Epithelial cell of esophagus (primary cell): Measurements from ENCODE around the gene NGRN.
A peak's percentile ranks its signal among the peaks of the same experiment; 100 is the strongest.
"Not testable (repeated sequence)": the region's sequence is repeated elsewhere in the genome, so short reads cannot be mapped to it uniquely, and the experiment has no call there.

Source experiments
- DNase-seq: peaks from one replicate; pipeline ENCODE4 v3.0.0; 2010; ENCODE audit warnings: low read depth
- H3K4me3 ChIP-seq: 2 replicates; pipeline ENCODE4 v1.5.1; 2011; ENCODE audit warnings: mild to moderate bottlenecking, low read length, control low read depth
- TF ChIP-seq, protein P1 (sequence below): IDR thresholded peaks from 2 replicates; pipeline ENCODE4 v1.5.1; 2011; ENCODE audit warnings: low read depth, mild to moderate bottlenecking, low read length, control low read depth, inconsistent platforms; ENCODE audit not compliant: insufficient read depth; ENCODE audit errors: missing control alignments

NGRN gene

GRCh38 chr15:90286678-90287077 lies 21.2 kb downstream of the NGRN start:
- peak; percentile 57 for DNase-seq
- TF ChIP-seq, protein P1, sequence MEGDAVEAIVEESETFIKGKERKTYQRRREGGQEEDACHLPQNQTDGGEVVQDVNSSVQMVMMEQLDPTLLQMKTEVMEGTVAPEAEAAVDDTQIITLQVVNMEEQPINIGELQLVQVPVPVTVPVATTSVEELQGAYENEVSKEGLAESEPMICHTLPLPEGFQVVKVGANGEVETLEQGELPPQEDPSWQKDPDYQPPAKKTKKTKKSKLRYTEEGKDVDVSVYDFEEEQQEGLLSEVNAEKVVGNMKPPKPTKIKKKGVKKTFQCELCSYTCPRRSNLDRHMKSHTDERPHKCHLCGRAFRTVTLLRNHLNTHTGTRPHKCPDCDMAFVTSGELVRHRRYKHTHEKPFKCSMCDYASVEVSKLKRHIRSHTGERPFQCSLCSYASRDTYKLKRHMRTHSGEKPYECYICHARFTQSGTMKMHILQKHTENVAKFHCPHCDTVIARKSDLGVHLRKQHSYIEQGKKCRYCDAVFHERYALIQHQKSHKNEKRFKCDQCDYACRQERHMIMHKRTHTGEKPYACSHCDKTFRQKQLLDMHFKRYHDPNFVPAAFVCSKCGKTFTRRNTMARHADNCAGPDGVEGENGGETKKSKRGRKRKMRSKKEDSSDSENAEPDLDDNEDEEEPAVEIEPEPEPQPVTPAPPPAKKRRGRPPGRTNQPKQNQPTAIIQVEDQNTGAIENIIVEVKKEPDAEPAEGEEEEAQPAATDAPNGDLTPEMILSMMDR = peak; percentile 51

GRCh38 chr15:90287101-90287500 lies 21.6 kb downstream of the NGRN start:
- TF ChIP-seq, protein P1 = no peak
- no peak overlapping the region for H3K4me3 ChIP-seq

More at GRCh38 chr15:90286678-90287077, 21.2 kb downstream of the NGRN start:
- no peak overlapping the region for H3K4me3 ChIP-seq

DNA sequence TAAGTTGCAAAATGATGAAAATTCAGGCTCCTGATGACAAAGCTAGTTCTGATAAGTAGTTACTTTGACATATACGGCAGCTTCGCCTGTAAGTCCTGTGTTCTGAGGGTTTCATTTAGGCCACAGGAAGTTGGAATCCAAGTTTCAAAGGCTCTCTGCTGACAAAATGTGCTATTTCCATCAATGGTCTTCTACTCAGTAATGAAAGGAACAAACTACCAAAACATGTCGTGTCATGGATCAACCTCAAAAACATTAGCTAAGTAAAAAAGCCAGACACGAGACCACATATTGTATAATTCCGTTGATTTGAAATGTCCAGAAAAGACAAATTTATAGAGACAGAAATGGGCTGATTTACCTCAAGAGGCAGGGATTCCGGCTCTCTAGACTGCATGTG lies 22.5 kb downstream of the NGRN start:
- no peak overlapping the region for H3K4me3 ChIP-seq
- DNase-seq = no peak
- TF ChIP-seq, protein P1 = no peak

More at GRCh38 chr15:90287101-90287500, 21.6 kb downstream of the NGRN start:
- DNase-seq = no peak

DNA sequence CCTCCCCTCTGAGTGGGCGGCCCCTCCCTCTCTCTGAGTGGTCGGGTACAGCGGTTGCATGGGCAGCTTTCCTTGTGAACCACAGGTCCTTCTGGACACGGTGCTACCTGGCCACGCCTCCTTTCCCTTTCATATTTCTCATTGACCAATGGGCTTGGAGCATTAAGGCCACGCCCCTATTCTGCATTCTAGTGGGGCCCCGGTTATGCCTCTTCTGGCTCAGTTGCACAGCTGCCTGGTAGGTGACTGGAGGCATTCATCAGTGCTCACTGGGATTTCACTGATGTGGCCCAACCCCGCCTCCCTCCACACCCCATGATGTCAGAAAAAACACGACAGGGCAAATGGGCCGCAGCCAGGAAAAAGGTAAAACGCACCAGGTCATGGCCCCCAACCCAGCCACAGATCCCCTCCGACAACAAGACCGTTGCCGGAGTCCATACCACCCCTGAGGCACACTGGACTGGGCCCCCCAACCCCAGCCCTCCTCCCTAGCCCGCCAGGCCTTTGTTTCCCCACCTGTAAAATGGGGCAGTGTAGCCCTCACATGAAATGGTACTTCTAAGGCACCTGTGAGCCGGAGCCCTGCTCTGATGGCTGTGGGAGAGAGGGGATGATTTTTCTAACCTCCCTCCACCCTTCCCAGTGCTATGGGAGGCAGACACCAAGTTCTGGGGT lies 26.3 kb downstream of the NGRN start:
- H3K4me3 ChIP-seq = no peak overlapping the region
- DNase-seq = peak; percentile 59
- TF ChIP-seq, protein P1 = no peak

DNA sequence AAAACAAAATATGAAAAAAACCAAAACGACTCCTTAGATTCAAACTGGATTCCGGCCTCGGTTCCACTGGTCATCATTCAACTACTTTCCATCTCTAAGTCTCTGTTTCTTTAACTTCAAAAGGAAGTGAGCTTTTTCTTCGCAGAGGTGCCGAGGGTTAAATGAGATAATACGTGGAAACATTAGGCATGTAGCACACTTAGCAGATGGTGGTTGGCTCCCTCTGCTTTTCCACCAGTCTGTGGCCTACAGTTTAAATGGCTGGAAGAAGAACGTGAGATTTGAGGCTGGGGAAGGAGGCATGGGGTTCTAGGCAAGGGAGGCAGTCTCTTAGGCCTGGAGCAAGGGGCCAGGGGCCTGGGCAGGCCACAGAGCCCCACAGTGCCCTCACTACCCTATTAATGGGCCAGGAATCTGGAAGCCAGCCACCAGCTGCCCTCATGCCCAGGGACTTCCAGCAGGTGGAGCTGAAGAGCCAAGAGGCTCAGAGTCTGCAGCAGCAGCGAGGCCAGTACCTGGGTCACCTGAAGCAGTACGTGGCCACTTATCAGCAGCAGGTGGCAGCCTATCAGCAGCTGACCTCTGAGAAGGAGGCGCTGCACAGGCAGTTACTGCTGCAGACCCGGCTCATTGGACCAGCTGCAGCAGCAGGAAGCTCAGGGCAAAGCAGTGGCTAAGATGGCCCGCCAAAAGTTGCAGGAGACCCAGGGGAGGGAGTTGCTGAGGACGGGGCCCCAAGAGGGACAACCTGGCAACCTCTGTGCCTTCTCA lies 27.8 kb downstream of the NGRN start:
- TF ChIP-seq, protein P1 = peak; percentile 88
- DNase-seq = peak; percentile 81
- H3K4me3 ChIP-seq = not testable (repeated sequence)

DNA sequence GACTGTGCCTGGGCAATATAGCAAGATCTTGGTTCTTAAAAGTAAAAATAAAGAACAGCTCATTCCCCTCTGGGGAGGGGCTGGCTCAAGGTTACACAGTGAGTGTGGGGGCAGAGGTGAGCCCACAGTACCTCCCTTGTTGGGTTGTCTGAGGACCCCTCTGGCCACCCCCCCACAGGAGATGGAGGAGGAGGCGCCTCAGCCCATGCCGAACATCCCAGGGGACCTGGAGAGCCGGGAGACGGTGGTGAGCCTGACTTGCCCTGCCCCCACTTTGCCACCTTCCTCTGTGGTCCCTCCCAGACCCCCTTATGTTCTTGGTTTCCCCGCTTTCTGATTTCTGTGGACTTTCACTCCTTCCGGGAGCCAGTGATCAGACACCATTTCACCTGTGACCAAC lies 28.7 kb downstream of the NGRN start:
- TF ChIP-seq, protein P1 = no peak

More for the DNA sequence above, 28.7 kb downstream of the NGRN start:
- no peak overlapping the region for H3K4me3 ChIP-seq
- no peak for DNase-seq
